ENCODE measurements around the gene ZFP36L1.

ZFP36L1 gene

DNA sequence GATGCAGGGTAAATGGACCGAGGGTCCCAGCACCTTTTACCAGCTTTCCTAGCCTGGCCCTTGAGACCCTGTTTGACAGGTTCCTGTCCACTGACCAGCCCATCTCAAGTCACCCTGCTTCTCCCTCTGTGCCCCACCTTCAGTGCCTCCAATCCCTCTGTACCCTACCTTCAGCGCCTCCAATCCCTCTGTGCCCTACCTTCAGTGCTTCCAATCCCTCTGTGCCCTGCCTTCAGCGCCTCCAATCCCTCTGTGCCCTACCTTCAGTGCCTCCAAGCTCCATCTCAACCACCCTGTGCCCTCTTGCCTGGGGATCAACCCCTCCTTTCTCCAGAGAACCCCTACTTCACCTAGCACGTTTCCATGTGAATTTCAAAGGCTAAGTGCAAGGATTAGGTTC lies 54.3 kb downstream of the ZFP36L1 start:
- no peak for DNase-seq (ENCODE audit: low read depth)
